IMR-90 (cell line): ENCODE measurements around the gene ZFR2. TPM values are rescaled to one million over a fixed set of nuclear protein-coding genes. Genes with fewer than 3 reads are reported as not detected.

Experiments used
- ATAC-seq: fragments of 200-7000 bp; cut with Tn5 transposase; 2 replicates; pipeline ENCODE4 v1.9.1; 2020; ENCODE audit warnings: low read depth, mild to moderate bottlenecking, moderate library complexity
- BruUV-seq: library from RNA; stranded (reverse); fragments of 400-500 nt; replicated peaks from 2 replicates; lab custom pipeline; 2021; lab: Mats Ljungman, UMichigan
- CTCF ChIA-PET: fragments of 300-600 bp; formaldehyde crosslinking; extraction: SDS; loops from one replicate; lab custom pipeline; 2021; ENCODE audit warnings: antibody characterized with exemption; lab: Yijun Ruan, JAX
- POLR2A ChIA-PET: fragments of 300-600 bp; sonication (Branson Sonifier 250); formaldehyde crosslinking; loops from one replicate; lab custom pipeline; 2022; ENCODE audit warnings: antibody characterized with exemption; ENCODE audit not compliant: unreplicated experiment; lab: Charles Lee
- DNase-seq: peaks from one replicate; pipeline ENCODE4 v3.0.0; 2013
- H2AFZ ChIP-seq: replicated peaks from 2 replicates; pipeline ENCODE3; 2013; ENCODE audit warnings: low read length, mild to moderate bottlenecking; ENCODE audit not compliant: poor library complexity
- H2AK5ac ChIP-seq: 2 replicates; pipeline ENCODE4 v1.6.1; 2013; ENCODE audit warnings: low read depth, low read length, inconsistent platforms
- H2AK9ac ChIP-seq: replicated peaks from 2 replicates; pipeline ENCODE3; 2013; ENCODE audit warnings: mild to moderate bottlenecking, low read depth, low read length, moderate library complexity; ENCODE audit not compliant: poor library complexity
- H2BK120ac ChIP-seq: 2 replicates; pipeline ENCODE4 v1.6.1; 2013; ENCODE audit warnings: low read depth, low read length, inconsistent platforms
- H2BK15ac ChIP-seq: 3 replicates; pipeline ENCODE4 v1.6.1; 2013; ENCODE audit warnings: low read depth, low read length, inconsistent platforms
- H2BK20ac ChIP-seq: 2 replicates; pipeline ENCODE4 v1.6.1; 2013; ENCODE audit warnings: low read depth, mild to moderate bottlenecking, inconsistent platforms, low read length, moderate library complexity
- H2BK5ac ChIP-seq: 2 replicates; pipeline ENCODE4 v1.6.1; 2013; ENCODE audit warnings: mild to moderate bottlenecking, low read depth, low read length, inconsistent platforms; ENCODE audit not compliant: poor library complexity, severe bottlenecking
- H3K14ac ChIP-seq: replicated peaks from 2 replicates; pipeline ENCODE4 v1.6.1; 2013; ENCODE audit warnings: low read depth, low read length, inconsistent platforms
- H3K18ac ChIP-seq: 2 replicates; pipeline ENCODE4 v1.6.1; 2013; ENCODE audit warnings: low read depth, low read length, control low read depth
- H3K23ac ChIP-seq: 2 replicates; pipeline ENCODE4 v1.6.1; 2013; ENCODE audit warnings: low read depth, low read length, inconsistent platforms
- H3K27ac ChIP-seq: 2 replicates; pipeline ENCODE4 v1.5.1; 2013; ENCODE audit warnings: mild to moderate bottlenecking, control low read depth, low read length; ENCODE audit not compliant: insufficient read depth
- H3K27me3 ChIP-seq: 2 replicates; pipeline ENCODE4 v1.6.1; 2013; ENCODE audit warnings: low read length; ENCODE audit not compliant: control insufficient read depth, insufficient read depth
- H3K36me3 ChIP-seq: 2 replicates; pipeline ENCODE4 v1.6.1; 2013; ENCODE audit warnings: low read length, mixed read lengths; ENCODE audit not compliant: control insufficient read depth, insufficient read depth
- H3K4ac ChIP-seq: 2 replicates; pipeline ENCODE4 v1.6.1; 2013; ENCODE audit warnings: low read depth, low read length, inconsistent platforms
- H3K4me1 ChIP-seq: 2 replicates; pipeline ENCODE4 v1.6.1; 2013; ENCODE audit warnings: low read length, mixed read lengths; ENCODE audit not compliant: control insufficient read depth, insufficient read depth
- H3K4me2 ChIP-seq: 2 replicates; pipeline ENCODE4 v1.6.1; 2013; ENCODE audit warnings: low read depth, mild to moderate bottlenecking, control low read depth, low read length, moderate library complexity
- H3K4me3 ChIP-seq: 2 replicates; pipeline ENCODE4 v1.5.1; 2013; ENCODE audit warnings: low read depth, mild to moderate bottlenecking, control low read depth, low read length, moderate library complexity; ENCODE audit not compliant: insufficient read depth
- H3K56ac ChIP-seq: 2 replicates; pipeline ENCODE4 v1.6.1; 2013; ENCODE audit warnings: low read length, inconsistent platforms; ENCODE audit not compliant: insufficient read depth; ENCODE audit errors: extremely low read depth
- H3K79me1 ChIP-seq, 2 experiments: 2 replicates each; pipeline ENCODE4 v1.6.1; 2013; ENCODE audit warnings: low read length in 2 of 2, inconsistent platforms in 1 of 2, low read depth in 1 of 2
- H3K9ac ChIP-seq: 2 replicates; pipeline ENCODE4 v1.6.1; 2013; ENCODE audit warnings: low read depth, low read length, control low read depth
- H3K9me1 ChIP-seq: 2 replicates; pipeline ENCODE4 v1.6.1; 2013; ENCODE audit warnings: low read length, inconsistent platforms; ENCODE audit not compliant: insufficient read depth
- H3K9me3 ChIP-seq: 2 replicates; pipeline ENCODE4 v1.6.1; 2013; ENCODE audit warnings: low read length; ENCODE audit not compliant: control insufficient read depth, insufficient read depth
- H4K20me1 ChIP-seq: 2 replicates; pipeline ENCODE4 v1.6.1; 2013; ENCODE audit warnings: low read length, inconsistent platforms; ENCODE audit not compliant: insufficient read depth
- H4K5ac ChIP-seq: 2 replicates; pipeline ENCODE4 v1.6.1; 2013; ENCODE audit warnings: mild to moderate bottlenecking, low read depth, low read length, control low read depth
- H4K8ac ChIP-seq, 2 experiments: 2 replicates each; pipeline ENCODE4 v1.6.1; 2013; ENCODE audit warnings: low read depth in 2 of 2, low read length in 2 of 2, control low read depth in 1 of 2, inconsistent platforms in 1 of 2
- H4K91ac ChIP-seq: 2 replicates; pipeline ENCODE4 v1.6.1; 2013; ENCODE audit warnings: low read depth, low read length, inconsistent platforms; ENCODE audit not compliant: insufficient read depth
- BHLHE40 ChIP-seq: fragments of 150-350 bp; IDR thresholded peaks from 2 replicates; pipeline ENCODE4 v1.6.1; 2016; ENCODE audit warnings: mild to moderate bottlenecking, low read depth, low read length
- CEBPB ChIP-seq: IDR thresholded peaks from 2 replicates; pipeline ENCODE4 v1.6.1; 2012; ENCODE audit warnings: low read depth, low read length, improper control_type of control experiment
- CHD1 ChIP-seq: IDR thresholded peaks from 2 replicates; pipeline ENCODE4 v1.6.1; 2012; ENCODE audit warnings: low read depth, low read length, improper control_type of control experiment
- CTCF ChIP-seq: conservative IDR thresholded peaks from 2 replicates; pipeline ENCODE4 v1.5.1; 2012; ENCODE audit warnings: mild to moderate bottlenecking, low read depth, low read length, improper control_type of control experiment
- ELK1 ChIP-seq: fragments of 150-350 bp; IDR thresholded peaks from 2 replicates; pipeline ENCODE4 v1.6.1; 2016; ENCODE audit warnings: low read depth, mild to moderate bottlenecking, low read length, moderate library complexity, borderline replicate concordance
- FOS ChIP-seq: fragments of 150-350 bp; IDR thresholded peaks from 2 replicates; pipeline ENCODE4 v1.6.1; 2016; ENCODE audit warnings: low read depth, low read length
- MXI1 ChIP-seq: IDR thresholded peaks from 2 replicates; pipeline ENCODE4 v1.6.1; 2012; ENCODE audit warnings: low read depth, mild to moderate bottlenecking, low read length, moderate library complexity, borderline replicate concordance
- POLR2A ChIP-seq: IDR thresholded peaks from 2 replicates; pipeline ENCODE4 v1.6.1; 2012; ENCODE audit warnings: mild to moderate bottlenecking, low read depth, low read length
- RAD21 ChIP-seq: IDR thresholded peaks from 2 replicates; pipeline ENCODE4 v1.6.1; 2012; ENCODE audit warnings: low read length, improper control_type of control experiment
- RCOR1 ChIP-seq: IDR thresholded peaks from 2 replicates; pipeline ENCODE4 v1.6.1; 2012; ENCODE audit warnings: mild to moderate bottlenecking, low read length, improper control_type of control experiment; ENCODE audit not compliant: insufficient replicate concordance
- RFX5 ChIP-seq: IDR thresholded peaks from 2 replicates; pipeline ENCODE4 v1.8.0; 2012; ENCODE audit warnings: low read depth, mild to moderate bottlenecking, low read length, moderate library complexity
- SMC3 ChIP-seq: fragments of 150-350 bp; IDR thresholded peaks from 2 replicates; pipeline ENCODE4 v1.6.1; 2016; ENCODE audit warnings: low read depth, mild to moderate bottlenecking, antibody characterized with exemption, low read length, moderate library complexity
- USF2 ChIP-seq: fragments of 150-350 bp; IDR thresholded peaks from 2 replicates; pipeline ENCODE4 v1.6.1; 2017; ENCODE audit warnings: mild to moderate bottlenecking, antibody characterized with exemption, low read length, low read depth
- WGBS, 2 experiments: methylation state at CpG; one replicate each; pipeline versions ENCODE4 v1.1.5 to v1.1.7; 2013; ENCODE audit warnings: missing lambda C conversion rate in 2 of 2; ENCODE audit not compliant: insufficient read length in 1 of 2; ENCODE audit errors: extremely low coverage in 2 of 2; 5-methylcytosine and 5-hydroxymethylcytosine counted together
- dilution Hi-C: fragments of 300-500 bp; cut with HindIII; formaldehyde crosslinking; loops from one replicate; pipeline ENCODE4 v1.14.3; 2018; ENCODE audit warnings: low sequenced_read_pairs; ENCODE audit not compliant: unreplicated experiment
- in situ Hi-C: fragments of 300-500 bp; cut with MboI; formaldehyde crosslinking; loops from 3 replicates; pipeline ENCODE4 v1.14.3; 2019; ENCODE audit warnings: low sequenced_read_pairs, inconsistent platforms, mixed read lengths
- intact Hi-C: fragments of 100-400 bp; cut with micrococcal nuclease; formaldehyde crosslinking; loops from 2 replicates; pipeline ENCODE4 v1.10.0; 2022
- polyA plus RNA-seq, 3 experiments: library from polyadenylated mRNA; depleted of rRNA; stranded (reverse); fragments of >200 nt; gene quantifications; 2 replicates each; pipeline ENCODE4 v1.2.3, GENCODE V29; 2012; ENCODE audit warnings: low replicate concordance in 1 of 3
- total RNA-seq: library from RNA; depleted of rRNA; stranded (reverse); fragments of >200 nt; gene quantifications from 2 replicates; pipeline ENCODE4 v1.2.3, GENCODE V29; 2012

The ZFR2 gene
- total and polyA plus RNA-seq, 2 of the 4 experiments (the other 2 are of a cell fraction): 0.19 TPM; not detected in 1

- no peak for TF ChIP-seq FOS
Observed at GRCh38 chr19:3880471-3881271, 11.8 kb upstream of the ZFR2 start, which contains the start of gene ATCAY (continued).

- Histone ChIP-seq H3K4me2 (no peak overlapping the region), H3K27ac (no peak overlapping the region), H3K9me3 (peaks cover 3% of the 10 kb centered on the region; the same call in 1 of the 2 replicates), H4K20me1 (peaks cover 3% of the 10 kb centered on the region; the same call in 1 of the 2 replicates), H3K79me1 (no peaks in the 10 kb centered on the region), H4K91ac (no peak overlapping the region), H2BK15ac (no peak overlapping the region), H3K4me1 (no peaks in the 10 kb centered on the region), H3K4ac (no peak overlapping the region), H2BK5ac (no peak overlapping the region), H2AFZ (no peak overlapping the region), H3K18ac (no peak overlapping the region), H3K27me3 (peaks cover 31% of the 10 kb centered on the region), H4K5ac (no peak overlapping the region), H3K36me3 (no peaks in the 10 kb centered on the region), H3K9me1 (no peaks in the 10 kb centered on the region), H3K23ac (no peak overlapping the region), H3K56ac (no peak overlapping the region), H3K14ac (no peak overlapping the region), H2AK9ac (no peak overlapping the region), H3K9ac (no peak overlapping the region), H2BK120ac (no peak overlapping the region), H3K4me3 (no peak overlapping the region), H2BK20ac (no peak overlapping the region), H4K8ac (no peak overlapping the region), H2AK5ac (no peak overlapping the region)
- ATAC-seq: no peak
- dilution Hi-C loops: no loop called here
- ChIA-PET CTCF (no interaction called here), POLR2A (no interaction called here)
- intact Hi-C loops: no loop called here
- BruUV-seq: no TSS peak
- in situ Hi-C loops: no loop called here
- DNase-seq: no peak
- 38% methylated on average over 8 of the region's 12 CpGs; no CpG with 5 or more reads in 1 of the 2 experiments for WGBS, 2 experiments
- no peak for TF ChIP-seq BHLHE40
- TF ChIP-seq POLR2A: no peak
- no peak for TF ChIP-seq RFX5
- TF ChIP-seq SMC3: no peak
- no peak for TF ChIP-seq MXI1
- TF ChIP-seq USF2: no peak
- TF ChIP-seq CTCF: no peak
- TF ChIP-seq FOS: no peak
- no peak for TF ChIP-seq RAD21
- no peak for TF ChIP-seq ELK1
- TF ChIP-seq CEBPB: no peak
- no peak for TF ChIP-seq CHD1
- TF ChIP-seq RCOR1: no peak
Observed at GRCh38 chr19:3879656-3880055, 10.8 kb upstream of the ZFR2 start.
